A673 (cell line): ENCODE data around the gene YIPF6. TPM values are rescaled to one million over a fixed set of nuclear protein-coding genes. Genes with fewer than 3 reads are reported as not detected.
"Not testable (repeated sequence)": the region's sequence is repeated elsewhere in the genome, so short reads cannot be mapped to it uniquely, and the experiment has no call there.

Source experiments
- BruUV-seq: library from RNA; stranded (reverse); fragments of 400-500 nt; replicated peaks from 2 replicates; lab custom pipeline; 2021; lab: Mats Ljungman, UMichigan
- CTCF ChIA-PET: fragments of 300-600 bp; sonication (Branson Sonifier 250); formaldehyde crosslinking; loops from one replicate; lab custom pipeline; 2022; ENCODE audit warnings: antibody characterized with exemption; lab: Charles Lee
- POLR2A ChIA-PET: fragments of 300-600 bp; sonication (Branson Sonifier 250); formaldehyde crosslinking; loops from one replicate; lab custom pipeline; 2022; ENCODE audit warnings: antibody characterized with exemption; ENCODE audit not compliant: low non-redundant PET; lab: Charles Lee
- DNase-seq: peaks from one replicate; pipeline ENCODE4 v3.0.0-alpha.2; 2015; ENCODE audit warnings: low spot score
- H3K27ac ChIP-seq: fragments of 200-600 bp; sonication (generic); 2 replicates; pipeline ENCODE4 v1.5.1; 2016; ENCODE audit warnings: mixed run types, low read depth, mild to moderate bottlenecking, mixed read lengths, antibody characterized with exemption, low read length; ENCODE audit not compliant: poor library complexity, severe bottlenecking
- H3K27me3 ChIP-seq: fragments of 200-600 bp; sonication (generic); replicated peaks from 2 replicates; pipeline ENCODE4 v1.6.1; 2017; ENCODE audit warnings: mixed run types, low read depth, mild to moderate bottlenecking, mixed read lengths, antibody characterized with exemption, low read length; ENCODE audit not compliant: insufficient read depth, poor library complexity
- H3K36me3 ChIP-seq: fragments of 200-600 bp; sonication (generic); 2 replicates; pipeline ENCODE4 v1.6.1; 2016; ENCODE audit warnings: mixed run types, mild to moderate bottlenecking, mixed read lengths, antibody characterized with exemption, low read length; ENCODE audit not compliant: insufficient read depth, poor library complexity, severe bottlenecking
- H3K4me1 ChIP-seq: fragments of 200-600 bp; sonication (generic); 2 replicates; pipeline ENCODE4 v1.6.1; 2017; ENCODE audit warnings: mixed run types, mild to moderate bottlenecking, mixed read lengths, antibody characterized with exemption, low read length; ENCODE audit not compliant: insufficient read depth, poor library complexity, severe bottlenecking
- H3K4me3 ChIP-seq: fragments of 200-600 bp; sonication (generic); 2 replicates; pipeline ENCODE4 v1.5.1; 2016; ENCODE audit warnings: low read depth, mixed run types, mild to moderate bottlenecking, mixed read lengths, low read length; ENCODE audit not compliant: poor library complexity, severe bottlenecking
- H3K9me3 ChIP-seq: fragments of 200-600 bp; sonication (generic); 2 replicates; pipeline ENCODE4 v1.6.1; 2016; ENCODE audit warnings: mixed run types, low read depth, mild to moderate bottlenecking, mixed read lengths, antibody characterized with exemption, low read length; ENCODE audit not compliant: poor library complexity, severe bottlenecking
- EZH2 ChIP-seq: fragments of 200-600 bp; sonication (generic); IDR thresholded peaks from 2 replicates; pipeline ENCODE4 v1.6.1; 2017; ENCODE audit warnings: borderline replicate concordance, low read depth, mild to moderate bottlenecking, mixed read lengths, antibody characterized with exemption, low read length; ENCODE audit not compliant: poor library complexity, severe bottlenecking
- intact Hi-C: fragments of 100-400 bp; cut with micrococcal nuclease; formaldehyde crosslinking; loops from one replicate; pipeline ENCODE4 v1.10.0; 2022; ENCODE audit not compliant: unreplicated experiment
- total RNA-seq: library from RNA; stranded (reverse); gene quantifications from 2 replicates; pipeline ENCODE4 v1.2.3, GENCODE V29; 2021
- TF ChIP-seq, protein P1 (sequence below): fragments of 300-800, 200-600 bp; sonication (generic); conservative IDR thresholded peaks from 2 replicates; pipeline ENCODE4 v1.5.1; 2017; ENCODE audit warnings: low read depth, mild to moderate bottlenecking, antibody characterized with exemption, low read length, moderate library complexity, mixed read lengths

Gene YIPF6
- total RNA-seq, 1 experiment from 2014 or later: 38.7 TPM

DNA sequence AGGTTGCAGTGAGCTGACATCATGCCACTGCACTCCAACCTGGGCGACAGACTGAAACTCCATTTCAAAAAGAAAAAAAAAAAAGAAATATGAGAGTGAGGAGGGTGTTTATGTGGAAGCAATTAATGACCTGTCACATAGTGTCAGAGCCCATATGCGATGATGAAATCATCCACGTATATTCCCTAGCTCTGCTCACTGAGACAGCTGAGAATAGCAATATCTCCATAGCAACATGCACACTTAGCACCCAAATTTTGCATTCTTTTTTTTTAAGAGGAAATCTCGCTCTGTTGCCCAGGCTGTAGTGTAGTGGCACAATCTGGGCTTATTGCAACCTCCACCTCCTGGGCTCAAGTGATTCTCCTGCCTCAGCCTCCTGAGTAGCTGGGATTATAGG is 34.1 kb upstream of the YIPF6 start:
- POLR2A ChIA-PET: no interaction called here
- no peaks in the 10 kb centered on the region for H3K36me3 ChIP-seq
- intact Hi-C loops: no loop called here
- no peak overlapping the region for H3K4me3 ChIP-seq
- no TSS peak for BruUV-seq
- no peak overlapping the region for H3K27ac ChIP-seq
- no peaks in the 10 kb centered on the region for H3K4me1 ChIP-seq
- no peaks in the 10 kb centered on the region for H3K27me3 ChIP-seq
- H3K9me3 ChIP-seq: no peaks in the 10 kb centered on the region
- DNase-seq: no peak
- TF ChIP-seq EZH2: no peak
- TF ChIP-seq, protein P1, sequence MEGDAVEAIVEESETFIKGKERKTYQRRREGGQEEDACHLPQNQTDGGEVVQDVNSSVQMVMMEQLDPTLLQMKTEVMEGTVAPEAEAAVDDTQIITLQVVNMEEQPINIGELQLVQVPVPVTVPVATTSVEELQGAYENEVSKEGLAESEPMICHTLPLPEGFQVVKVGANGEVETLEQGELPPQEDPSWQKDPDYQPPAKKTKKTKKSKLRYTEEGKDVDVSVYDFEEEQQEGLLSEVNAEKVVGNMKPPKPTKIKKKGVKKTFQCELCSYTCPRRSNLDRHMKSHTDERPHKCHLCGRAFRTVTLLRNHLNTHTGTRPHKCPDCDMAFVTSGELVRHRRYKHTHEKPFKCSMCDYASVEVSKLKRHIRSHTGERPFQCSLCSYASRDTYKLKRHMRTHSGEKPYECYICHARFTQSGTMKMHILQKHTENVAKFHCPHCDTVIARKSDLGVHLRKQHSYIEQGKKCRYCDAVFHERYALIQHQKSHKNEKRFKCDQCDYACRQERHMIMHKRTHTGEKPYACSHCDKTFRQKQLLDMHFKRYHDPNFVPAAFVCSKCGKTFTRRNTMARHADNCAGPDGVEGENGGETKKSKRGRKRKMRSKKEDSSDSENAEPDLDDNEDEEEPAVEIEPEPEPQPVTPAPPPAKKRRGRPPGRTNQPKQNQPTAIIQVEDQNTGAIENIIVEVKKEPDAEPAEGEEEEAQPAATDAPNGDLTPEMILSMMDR: no peak
- CTCF ChIA-PET: interaction anchor here (2.6 kb wide), 1 partner anchor 268 kb away, joined by 9 read pairs; no protein-coding TSS in a partner anchor

DNA sequence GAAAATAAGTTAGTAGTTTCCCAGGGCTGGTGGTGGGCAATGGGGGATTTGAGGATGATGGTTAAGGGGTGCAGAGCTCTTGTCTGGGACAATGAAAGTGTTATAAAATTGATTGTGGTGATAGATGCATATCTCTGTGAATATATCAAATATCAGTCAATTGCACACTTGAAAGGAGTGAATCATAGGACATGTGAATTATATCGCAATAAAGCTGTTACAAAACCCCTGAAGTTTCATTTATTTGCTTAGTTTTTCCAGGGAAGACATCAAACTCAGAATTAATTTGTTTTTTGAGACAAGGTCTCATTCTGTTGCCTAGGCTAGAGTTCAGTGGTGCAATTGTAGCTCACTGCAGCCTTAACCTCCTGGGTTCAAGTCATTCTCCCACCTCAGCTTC is 17.9 kb upstream of the YIPF6 start:
- ChIA-PET CTCF (no interaction called here), POLR2A (interaction anchor here (0.6 kb wide), 1 partner anchor 48 kb away, joined by 3 read pairs; the partner anchor contains the start of gene OPHN1)
- Histone ChIP-seq H3K4me3 (no peak overlapping the region), H3K4me1 (no peaks in the 10 kb centered on the region), H3K36me3 (no peaks in the 10 kb centered on the region), H3K27ac (no peak overlapping the region), H3K9me3 (no peaks in the 10 kb centered on the region), H3K27me3 (no peaks in the 10 kb centered on the region)
- no TSS peak for BruUV-seq
- no peak for DNase-seq
- TF ChIP-seq, protein P1: no peak
- TF ChIP-seq EZH2: no peak
- intact Hi-C loops: no loop called here

DNA sequence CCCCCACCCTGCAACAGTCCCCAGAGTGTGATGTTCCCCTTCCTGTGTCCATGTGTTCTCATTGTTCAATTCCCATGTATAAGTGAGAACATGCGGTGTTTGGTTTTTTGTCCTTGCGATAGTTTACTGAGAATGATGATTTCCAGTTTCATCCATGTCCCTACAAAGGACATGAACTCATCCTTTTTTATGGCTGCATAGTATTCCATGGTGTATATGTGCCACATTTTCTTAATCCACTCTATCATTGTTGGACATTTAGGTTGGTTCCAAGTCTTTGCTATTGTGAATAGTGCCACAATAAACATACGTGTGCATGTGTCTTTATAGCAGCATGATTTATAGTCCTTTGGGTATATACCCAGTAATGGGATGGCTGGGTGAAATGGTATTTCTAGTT is 12.7 kb upstream of the YIPF6 start:
- CTCF ChIA-PET, DNase-seq, H3K27ac ChIP-seq, H3K9me3 ChIP-seq, intact Hi-C loops, H3K27me3 ChIP-seq, H3K36me3 ChIP-seq, H3K4me3 ChIP-seq, BruUV-seq, H3K4me1 ChIP-seq, POLR2A ChIA-PET: not testable (repeated sequence)

DNA sequence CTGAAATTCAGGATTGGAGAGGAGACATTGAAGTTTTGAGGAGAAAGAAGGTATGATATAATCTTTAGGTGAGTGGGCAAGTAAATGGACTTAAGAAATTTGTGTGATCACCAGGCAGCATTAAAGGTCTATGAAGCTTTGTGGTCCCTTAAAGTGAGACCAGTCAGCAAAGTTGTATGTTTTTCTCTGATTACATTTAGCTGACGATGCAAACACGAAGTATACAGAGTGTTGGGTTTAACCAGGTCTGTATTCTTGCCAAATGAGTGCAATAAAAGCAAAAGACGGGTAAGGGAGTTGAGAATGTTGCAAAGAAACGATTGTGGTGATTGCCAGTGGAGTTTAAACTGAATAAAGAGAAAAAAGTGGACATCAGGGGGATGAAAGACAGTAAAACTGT is 11.6 kb upstream of the YIPF6 start:
- POLR2A ChIA-PET: no interaction called here
- Histone ChIP-seq H3K4me3 (no peak overlapping the region), H3K9me3 (no peaks in the 10 kb centered on the region), H3K4me1 (no peaks in the 10 kb centered on the region), H3K27me3 (no peaks in the 10 kb centered on the region), H3K27ac (no peak overlapping the region), H3K36me3 (no peaks in the 10 kb centered on the region)
- no peak for DNase-seq
- intact Hi-C loops: no loop called here
- TF ChIP-seq, protein P1: no peak
- TF ChIP-seq EZH2: no peak
- CTCF ChIA-PET: no interaction called here
- BruUV-seq: no TSS peak
